Adrenal gland (tissue), 5 donors: Measurements from ENCODE around the gene HDAC1.

ENCODE experiments used
- POLR2A ChIP-seq, 2 donors: fragments of 450-650 bp; IDR thresholded peaks; one replicate each; pipeline ENCODE4 v1.6.1; 2017; ENCODE audit warnings: antibody characterized with exemption in 2 of 2, mild to moderate bottlenecking in 2 of 2, moderate library complexity in 1 of 2
- TF ChIP-seq, protein P1 (sequence below), 6 experiments: fragments of 450-650 bp in 4 of 6; fragments of 200-600 bp in 2 of 6; sonication (generic) in 1 of 6; IDR thresholded peaks; 1 replicate in 5 of 6; 2 replicates in 1 of 6; pipeline versions ENCODE4 v1.5.1 to v1.8.0; 2016 to 2021; ENCODE audit warnings: antibody characterized with exemption in 6 of 6, mild to moderate bottlenecking in 2 of 6, moderate library complexity in 1 of 6
- donor health status: DM: no; HTN: no; CAD: no.

DNA sequence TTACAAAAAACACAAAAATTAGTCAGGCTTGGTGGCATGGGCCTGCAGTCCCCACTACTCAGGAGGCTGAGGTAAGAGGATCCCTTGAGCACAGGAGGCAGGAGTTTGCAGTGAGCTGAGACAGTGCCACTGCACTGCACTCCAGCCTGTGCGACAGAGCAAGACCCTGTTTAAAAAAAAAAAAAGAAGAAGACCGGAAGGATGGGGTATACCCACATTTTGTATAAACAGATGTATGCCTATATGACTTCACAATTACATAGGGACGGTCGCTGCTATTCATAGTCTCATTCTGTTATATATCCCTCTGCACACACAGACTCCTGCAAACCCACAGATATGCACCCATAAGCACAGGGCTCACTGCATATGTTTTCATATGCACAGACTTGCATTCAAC lies 28.1 kb upstream of the HDAC1 start:
- TF ChIP-seq, protein P1, sequence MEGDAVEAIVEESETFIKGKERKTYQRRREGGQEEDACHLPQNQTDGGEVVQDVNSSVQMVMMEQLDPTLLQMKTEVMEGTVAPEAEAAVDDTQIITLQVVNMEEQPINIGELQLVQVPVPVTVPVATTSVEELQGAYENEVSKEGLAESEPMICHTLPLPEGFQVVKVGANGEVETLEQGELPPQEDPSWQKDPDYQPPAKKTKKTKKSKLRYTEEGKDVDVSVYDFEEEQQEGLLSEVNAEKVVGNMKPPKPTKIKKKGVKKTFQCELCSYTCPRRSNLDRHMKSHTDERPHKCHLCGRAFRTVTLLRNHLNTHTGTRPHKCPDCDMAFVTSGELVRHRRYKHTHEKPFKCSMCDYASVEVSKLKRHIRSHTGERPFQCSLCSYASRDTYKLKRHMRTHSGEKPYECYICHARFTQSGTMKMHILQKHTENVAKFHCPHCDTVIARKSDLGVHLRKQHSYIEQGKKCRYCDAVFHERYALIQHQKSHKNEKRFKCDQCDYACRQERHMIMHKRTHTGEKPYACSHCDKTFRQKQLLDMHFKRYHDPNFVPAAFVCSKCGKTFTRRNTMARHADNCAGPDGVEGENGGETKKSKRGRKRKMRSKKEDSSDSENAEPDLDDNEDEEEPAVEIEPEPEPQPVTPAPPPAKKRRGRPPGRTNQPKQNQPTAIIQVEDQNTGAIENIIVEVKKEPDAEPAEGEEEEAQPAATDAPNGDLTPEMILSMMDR (IDR thresholded peaks at IDR 0.05): no peak
- no peak for TF ChIP-seq POLR2A (IDR thresholded peaks at IDR 0.05)
